GM21723 (cell line): Measurements from ENCODE around the gene SAMD4A.

Experiments
- ATAC-seq: cut with Tn5 transposase; IDR thresholded peaks from one replicate; pipeline ENCODE4 v1.9.1; 2021; ENCODE audit warnings: mild to moderate bottlenecking, moderate library complexity; ENCODE audit not compliant: unreplicated experiment

Gene SAMD4A

GRCh38 chr14:54629635-54630360, 62.9 kb downstream of the SAMD4A start:
- ATAC-seq = no peak

DNA sequence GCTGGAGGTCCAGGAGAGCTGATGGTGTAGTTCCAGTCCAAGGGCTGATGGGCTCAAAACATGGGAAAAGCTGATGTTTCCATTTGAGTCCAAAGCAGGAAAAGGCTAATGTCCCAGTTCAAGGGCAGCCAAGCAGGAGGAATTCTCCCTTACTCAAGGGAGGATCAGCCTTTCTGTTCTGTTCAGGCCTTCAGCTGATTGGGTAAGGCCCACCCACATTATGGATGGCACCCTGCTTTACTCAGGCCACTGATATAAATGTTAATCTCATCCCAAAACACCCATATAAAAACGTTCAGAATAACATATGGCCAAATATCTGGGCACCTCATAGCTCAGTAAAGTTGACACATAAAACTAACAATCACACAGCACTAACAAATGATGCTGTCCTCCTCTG, 64.1 kb downstream of the SAMD4A start:
- ATAC-seq = no peak

- no peak for ATAC-seq
Observed at GRCh38 chr14:54632452-54632851, 65.5 kb downstream of the SAMD4A start.

- ATAC-seq = no peak
Observed at GRCh38 chr14:54633076-54633475, 66.1 kb downstream of the SAMD4A start.

- ATAC-seq = no peak
Observed at GRCh38 chr14:54637270-54638134, 70.6 kb downstream of the SAMD4A start.

GRCh38 chr14:54638135-54638446, 71.2 kb downstream of the SAMD4A start:
- ATAC-seq = no peak

DNA sequence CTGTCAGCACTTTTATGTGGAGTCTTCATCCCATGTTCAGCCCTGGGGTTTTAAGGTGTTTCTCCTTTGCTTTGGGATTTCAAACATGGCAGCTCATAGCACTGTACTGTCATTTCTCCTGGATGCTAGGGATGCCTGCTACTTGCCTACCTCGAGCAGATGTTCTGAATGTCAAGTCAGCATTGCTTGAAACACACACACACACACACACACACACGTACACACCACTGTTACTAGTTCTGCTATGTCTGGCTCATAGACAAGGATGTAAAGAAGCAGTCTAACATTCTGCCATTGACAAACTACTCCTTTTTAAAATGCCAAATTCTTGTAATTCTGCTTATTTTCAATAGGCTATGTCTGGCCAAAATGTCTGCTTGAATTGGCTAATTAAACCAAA, 72.7 kb downstream of the SAMD4A start:
- no peak for ATAC-seq

DNA sequence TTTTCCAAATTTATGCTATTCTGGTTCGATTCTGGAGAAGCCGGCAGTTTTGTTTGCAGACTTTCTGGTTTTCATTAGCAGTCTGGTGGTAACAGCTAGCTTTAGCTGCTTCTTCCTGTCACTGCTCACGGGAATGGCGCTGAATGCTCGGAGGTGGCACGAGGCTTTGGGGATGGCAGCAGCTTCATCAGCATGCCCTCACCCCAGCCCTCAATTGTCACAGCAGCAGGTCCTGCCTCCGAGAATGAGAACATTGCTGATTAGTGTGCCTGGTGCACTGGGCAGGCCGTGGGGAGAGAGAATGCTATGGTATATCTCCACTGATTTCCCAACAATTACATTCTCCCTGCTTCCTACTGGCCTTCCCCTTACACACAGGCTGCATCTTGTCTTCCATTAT, 73.6 kb downstream of the SAMD4A start:
- ATAC-seq = no peak

- ATAC-seq = no peak
Observed at GRCh38 chr14:54642121-54642520, 75.2 kb downstream of the SAMD4A start.

- ATAC-seq = no peak
Observed at GRCh38 chr14:54642801-54643695, 76.1 kb downstream of the SAMD4A start.

DNA sequence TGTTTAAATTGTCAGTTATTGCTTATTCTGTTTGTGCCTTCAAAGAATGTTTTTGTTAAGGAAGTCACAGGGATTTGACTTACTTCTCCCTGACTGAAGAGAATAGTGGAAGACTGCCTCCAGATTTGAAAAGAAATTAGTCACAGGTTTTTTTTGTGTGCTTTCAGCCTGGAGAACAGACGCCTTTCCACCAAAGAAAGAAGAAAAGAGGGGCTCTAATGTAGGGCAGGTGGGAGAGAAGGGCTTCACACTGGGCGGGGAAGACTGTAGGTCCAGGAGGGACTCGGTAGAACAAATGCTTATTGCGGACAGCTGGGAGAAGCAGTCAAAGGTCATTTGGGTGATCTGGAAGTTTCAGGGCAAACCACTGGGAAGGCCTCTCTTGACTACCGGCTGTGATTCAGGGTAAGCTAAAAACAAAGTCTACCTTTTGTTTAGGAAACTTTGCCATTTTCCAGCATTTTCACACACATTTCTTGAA, 76.8 kb downstream of the SAMD4A start:
- ATAC-seq = no peak

DNA sequence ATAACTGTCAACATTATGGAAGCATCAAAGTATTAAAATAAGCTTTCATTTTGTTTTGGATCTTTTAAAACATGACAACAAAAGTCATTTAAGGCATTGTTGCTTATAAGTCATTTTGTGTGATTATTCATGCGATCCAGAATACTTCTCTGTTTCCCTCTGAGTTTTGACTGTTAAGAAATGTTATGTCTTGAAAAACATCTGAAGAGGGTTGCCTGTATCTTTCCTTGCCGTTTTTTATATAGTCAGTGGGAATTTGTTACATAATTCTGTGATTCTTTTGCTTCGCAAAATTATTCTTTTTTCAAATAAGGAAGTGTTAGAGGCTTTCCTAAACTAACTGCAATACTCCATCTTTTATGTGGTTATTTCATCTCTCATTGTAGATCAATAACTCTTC, 78.7 kb downstream of the SAMD4A start:
- no peak for ATAC-seq

- no peak for ATAC-seq
Observed at GRCh38 chr14:54646626-54647025, 79.7 kb downstream of the SAMD4A start.

GRCh38 chr14:54647378-54647777, 80.5 kb downstream of the SAMD4A start:
- no peak for ATAC-seq

DNA sequence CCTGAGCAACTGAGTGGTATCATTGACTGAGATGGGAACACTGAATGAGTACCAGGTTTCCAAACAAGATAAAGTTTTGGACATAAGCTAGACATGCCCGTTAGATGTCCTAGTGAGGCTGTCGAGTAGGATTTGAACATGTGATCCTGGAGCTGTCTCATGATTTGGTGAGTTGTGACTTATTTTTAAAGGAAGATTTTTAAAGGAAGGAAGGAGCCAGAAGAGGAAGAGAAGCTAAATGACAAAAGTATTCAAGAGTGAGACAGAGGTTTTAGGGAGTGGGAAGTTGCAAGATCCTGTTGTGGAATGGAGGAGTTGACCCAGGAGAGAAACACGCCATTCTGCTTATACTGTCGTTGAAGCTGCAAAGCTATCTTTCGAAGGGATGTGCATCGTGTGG, 82.1 kb downstream of the SAMD4A start:
- ATAC-seq = no peak

DNA sequence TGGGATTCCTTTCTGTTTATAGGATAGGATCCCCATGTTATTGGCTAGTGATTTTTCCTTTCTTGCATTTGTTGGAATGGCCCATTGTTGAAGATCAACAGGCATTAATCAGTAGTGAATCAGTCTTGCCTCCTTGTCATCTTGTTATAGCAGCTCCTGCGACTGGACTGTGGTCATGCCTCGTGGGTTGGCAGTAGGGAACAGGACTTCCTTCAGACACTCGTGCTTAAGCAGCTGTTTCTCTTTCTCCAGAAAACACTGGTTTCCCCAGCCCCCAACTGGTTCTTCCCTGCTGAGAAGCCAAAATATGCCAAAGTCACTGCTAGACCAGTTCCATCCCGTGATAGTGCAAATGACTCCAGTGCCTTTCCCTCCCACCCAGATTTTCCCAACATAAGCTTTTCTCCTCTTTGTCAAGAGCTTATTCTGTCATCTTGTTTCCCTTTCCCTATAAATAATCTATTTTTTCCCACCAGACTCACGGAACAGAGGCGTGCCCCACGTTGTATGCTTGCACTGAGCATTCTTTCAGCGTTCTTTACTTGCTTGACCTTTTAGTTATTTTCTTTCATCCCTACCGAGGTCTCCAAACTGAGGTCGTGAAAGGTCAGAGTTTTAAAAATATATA, 83.5 kb downstream of the SAMD4A start:
- no peak for ATAC-seq

GRCh38 chr14:54650959-54651351, 84.0 kb downstream of the SAMD4A start:
- no peak for ATAC-seq

DNA sequence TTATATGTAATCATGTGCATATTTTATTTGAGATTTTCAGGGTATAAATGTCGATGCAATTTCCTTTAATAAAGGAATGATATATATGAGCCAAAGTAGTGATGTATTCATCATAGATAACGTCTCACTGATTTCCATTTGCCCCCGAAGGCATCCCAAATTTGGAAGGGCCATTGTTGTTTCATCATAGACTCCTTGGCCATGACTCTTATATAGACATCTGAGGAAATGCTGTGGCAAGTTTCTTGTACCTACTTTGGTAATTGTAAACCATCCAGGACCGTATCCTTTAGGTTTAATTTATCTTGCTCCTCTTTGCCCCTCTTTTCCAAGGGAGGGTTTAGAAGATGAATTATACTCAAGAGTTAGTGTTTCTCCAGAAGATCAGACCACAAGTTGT, 84.7 kb downstream of the SAMD4A start:
- no peak for ATAC-seq

- ATAC-seq = no peak
Observed at GRCh38 chr14:54652188-54652587, 85.3 kb downstream of the SAMD4A start.

GRCh38 chr14:54652605-54653052, 85.7 kb downstream of the SAMD4A start:
- no peak for ATAC-seq
